HG03175 (cell line): ENCODE results near the gene TMEM88.

Experiments used
- ATAC-seq: cut with Tn5 transposase; IDR thresholded peaks from one replicate; pipeline ENCODE4 v1.9.1; 2021; ENCODE audit warnings: mild to moderate bottlenecking, moderate library complexity; ENCODE audit not compliant: unreplicated experiment

TMEM88 gene

DNA sequence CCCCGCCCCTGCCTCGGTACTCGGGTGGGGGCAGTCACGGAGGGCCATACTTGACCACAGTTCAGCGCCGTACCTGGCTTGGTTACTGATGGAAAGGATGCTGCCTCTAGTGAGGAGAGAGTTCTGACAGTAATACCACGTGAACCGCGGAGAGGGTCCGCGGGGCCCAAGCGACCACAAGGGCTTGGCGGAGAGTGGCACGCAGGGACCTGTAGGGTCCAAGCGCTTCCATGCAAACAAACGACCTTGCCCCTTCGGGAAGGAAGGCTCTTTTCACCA lies 11.7 kb upstream of the TMEM88 start:
- ATAC-seq, result no peak

DNA sequence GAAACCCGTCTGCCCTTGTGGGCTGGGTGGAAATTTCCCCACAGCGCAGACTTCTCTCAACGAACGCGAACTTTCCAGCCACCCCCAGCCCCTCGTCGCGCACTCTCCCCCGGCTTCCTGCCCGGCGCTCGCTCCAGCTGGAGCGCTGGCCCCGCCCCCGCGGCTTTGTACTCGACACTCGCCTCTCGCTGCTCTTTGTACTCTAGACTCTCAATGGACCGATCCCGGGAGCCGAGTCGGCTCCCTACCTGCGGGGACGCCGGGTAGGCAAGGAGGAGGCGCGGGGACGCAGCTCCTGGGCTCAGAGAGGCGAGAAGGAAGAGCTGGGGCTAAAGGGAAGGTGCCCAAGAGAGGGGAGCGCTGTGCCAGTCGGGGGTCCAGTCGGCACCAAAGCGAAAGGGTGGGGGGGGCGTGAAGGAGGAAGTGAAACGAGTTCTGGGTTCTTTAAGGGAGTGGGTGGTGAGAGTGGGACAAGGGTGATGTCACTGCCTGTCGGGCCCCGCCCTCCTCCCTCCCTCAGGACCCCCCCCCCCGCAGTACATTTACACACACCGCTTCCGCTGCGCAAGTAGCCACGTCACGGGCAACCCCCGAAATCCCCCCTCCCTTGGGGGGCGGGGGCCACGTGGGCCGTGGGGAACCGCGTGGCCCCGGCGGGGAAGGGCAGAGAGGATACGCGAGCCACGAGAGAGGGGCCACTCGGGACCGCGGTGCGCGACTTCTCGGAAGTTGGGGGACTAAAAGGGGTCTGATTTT lies 11.2 kb upstream of the TMEM88 start:
- ATAC-seq, result peak; percentile 30

DNA sequence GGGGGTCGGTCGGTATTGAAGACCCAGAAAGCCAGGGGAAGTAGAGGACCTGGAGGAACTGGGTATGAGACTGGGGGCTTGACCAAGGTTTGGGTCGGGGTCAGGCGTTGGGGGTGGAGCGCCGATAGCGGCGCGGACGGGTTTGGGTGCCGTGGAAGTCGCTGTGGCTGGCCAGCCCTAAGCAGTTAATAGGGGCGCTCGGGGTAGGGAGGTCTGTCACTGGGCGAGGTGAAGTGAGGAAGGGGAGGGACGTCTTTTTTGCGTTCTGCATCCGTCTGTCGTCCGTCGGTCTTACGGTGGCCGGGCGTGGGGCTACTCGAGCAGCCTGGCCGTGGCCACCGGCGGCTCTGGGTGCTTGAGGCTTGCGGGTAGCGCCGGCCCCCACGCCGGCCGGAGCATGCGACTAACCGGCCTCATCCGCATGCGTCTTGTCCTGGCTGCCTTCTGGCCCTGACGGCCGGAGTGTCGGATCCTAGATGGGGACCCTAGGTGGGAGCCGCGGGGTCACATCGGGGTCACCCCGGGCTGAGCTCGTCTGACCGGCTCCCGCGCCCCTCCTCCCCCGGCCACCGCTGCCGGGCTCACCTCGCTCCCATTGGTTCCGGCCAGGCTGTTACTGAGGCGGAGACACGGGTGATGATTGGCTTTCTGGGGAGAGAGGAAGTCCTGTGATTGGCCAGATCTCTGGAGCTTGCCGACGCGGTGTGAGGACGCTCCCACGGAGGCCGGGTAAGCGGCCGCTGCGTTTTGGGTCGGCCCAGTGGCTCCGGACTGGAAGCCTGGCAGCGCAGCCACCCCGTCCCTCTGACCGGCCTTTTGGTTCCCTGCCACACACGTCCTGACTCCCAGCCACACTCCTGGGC lies 10.3 kb upstream of the TMEM88 start:
- ATAC-seq, result peak; percentile 57

DNA sequence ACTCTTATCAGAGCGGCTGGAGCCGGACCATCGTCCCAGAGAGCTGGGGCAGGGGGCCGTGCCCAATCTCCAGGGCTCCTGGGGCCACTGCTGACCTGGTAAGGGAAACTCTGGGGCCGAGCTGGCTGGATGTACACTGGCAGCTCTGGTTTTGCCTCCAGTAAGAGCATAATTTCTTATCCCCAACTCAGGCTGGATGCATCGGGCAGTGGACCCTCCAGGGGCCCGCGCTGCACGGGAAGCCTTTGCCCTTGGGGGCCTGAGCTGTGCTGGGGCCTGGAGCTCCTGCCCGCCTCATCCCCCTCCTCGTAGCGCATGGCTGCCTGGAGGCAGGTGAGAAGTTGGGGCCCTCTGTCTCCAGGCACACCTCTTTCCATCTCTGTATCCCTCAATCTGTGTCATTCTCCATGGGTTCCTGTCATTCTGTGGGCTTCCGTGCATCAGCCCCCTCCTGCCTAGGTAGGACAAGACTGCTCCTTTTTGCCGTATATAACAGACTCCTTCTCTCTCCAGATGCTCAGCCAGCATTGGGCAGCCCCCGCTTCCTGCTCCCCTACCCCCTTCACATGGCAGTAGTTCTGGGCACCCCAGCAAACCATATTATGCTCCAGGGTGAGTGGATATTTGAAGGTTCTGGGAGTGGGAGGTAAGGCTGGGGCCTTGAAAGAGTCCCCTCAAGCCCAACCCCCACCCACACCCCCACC lies 9.4 kb upstream of the TMEM88 start:
- ATAC-seq, result no peak

DNA sequence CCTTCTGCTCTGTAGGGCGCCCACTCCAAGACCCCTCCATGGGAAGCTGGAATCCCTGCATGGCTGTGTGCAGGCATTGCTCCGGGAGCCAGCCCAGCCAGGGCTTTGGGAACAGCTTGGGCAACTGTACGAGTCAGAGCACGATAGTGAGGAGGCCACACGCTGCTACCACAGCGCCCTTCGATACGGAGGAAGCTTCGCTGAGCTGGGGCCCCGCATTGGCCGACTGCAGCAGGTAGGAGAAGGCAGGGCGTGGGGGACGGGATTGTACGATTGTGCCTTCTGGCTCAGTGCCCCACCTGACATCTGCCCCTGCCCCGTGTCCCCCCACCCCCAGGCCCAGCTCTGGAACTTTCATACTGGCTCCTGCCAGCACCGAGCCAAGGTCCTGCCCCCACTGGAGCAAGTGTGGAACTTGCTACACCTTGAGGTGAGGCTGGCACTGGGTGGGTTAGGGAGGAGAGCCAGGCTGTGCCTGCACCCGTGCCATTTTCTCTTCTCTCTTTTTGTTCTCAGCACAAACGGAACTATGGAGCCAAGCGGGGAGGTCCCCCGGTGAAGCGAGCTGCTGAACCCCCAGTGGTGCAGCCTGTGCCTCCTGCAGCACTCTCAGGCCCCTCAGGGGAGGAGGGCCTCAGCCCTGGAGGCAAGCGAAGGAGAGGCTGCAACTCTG lies 8.7 kb upstream of the TMEM88 start:
- ATAC-seq, result no peak

DNA sequence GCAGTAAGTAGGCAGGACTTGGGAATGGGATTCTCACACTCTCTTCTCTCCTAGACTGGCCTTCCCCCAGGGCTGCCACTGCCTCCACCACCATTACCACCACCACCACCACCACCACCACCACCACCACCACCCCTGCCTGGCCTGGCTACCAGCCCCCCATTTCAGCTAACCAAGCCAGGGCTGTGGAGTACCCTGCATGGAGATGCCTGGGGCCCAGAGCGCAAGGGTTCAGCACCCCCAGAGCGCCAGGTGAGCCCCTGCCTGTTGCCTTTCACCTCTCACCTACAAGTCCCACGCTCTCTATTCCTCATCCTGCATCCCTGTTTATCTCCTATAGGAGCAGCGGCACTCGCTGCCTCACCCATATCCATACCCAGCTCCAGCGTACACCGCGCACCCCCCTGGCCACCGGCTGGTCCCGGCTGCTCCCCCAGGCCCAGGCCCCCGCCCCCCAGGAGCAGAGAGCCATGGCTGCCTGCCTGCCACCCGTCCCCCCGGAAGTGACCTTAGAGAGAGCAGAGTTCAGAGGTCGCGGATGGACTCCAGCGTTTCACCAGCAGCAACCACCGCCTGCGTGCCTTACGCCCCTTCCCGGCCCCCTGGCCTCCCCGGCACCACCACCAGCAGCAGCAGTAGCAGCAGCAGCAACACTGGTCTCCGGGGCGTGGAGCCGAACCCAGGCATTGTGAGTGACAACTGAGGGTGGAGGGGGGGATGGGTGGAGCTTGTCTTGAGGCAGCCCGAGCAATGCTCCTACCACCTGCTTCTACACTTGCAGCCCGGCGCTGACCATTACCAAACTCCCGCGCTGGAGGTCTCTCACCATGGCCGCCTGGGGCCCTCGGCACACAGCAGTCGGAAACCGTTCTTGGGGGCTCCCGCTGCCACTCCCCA lies 7.9 kb upstream of the TMEM88 start:
- ATAC-seq, result no peak

DNA sequence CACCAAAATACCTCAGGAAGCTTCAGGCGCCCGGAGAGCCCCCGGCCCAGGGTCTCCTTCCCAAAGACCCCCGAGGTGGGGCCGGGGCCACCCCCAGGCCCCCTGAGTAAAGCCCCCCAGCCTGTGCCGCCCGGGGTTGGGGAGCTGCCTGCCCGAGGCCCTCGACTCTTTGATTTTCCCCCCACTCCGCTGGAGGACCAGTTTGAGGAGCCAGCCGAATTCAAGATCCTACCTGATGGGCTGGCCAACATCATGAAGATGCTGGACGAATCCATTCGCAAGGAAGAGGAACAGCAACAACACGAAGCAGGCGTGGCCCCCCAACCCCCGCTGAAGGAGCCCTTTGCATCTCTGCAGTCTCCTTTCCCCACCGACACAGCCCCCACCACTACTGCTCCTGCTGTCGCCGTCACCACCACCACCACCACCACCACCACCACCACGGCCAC lies 6.7 kb upstream of the TMEM88 start:
- no peak for ATAC-seq

DNA sequence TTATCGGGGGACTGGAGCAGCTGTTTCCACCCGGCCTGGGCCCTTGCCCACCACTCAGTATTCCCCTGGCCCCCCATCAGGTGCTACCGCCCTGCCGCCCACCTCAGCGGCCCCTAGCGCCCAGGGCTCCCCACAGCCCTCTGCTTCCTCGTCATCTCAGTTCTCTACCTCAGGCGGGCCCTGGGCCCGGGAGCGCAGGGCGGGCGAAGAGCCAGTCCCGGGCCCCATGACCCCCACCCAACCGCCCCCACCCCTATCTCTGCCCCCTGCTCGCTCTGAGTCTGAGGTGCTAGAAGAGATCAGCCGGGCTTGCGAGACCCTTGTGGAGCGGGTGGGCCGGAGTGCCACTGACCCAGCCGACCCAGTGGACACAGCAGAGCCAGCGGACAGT lies 6.1 kb upstream of the TMEM88 start:
- ATAC-seq, result no peak

DNA sequence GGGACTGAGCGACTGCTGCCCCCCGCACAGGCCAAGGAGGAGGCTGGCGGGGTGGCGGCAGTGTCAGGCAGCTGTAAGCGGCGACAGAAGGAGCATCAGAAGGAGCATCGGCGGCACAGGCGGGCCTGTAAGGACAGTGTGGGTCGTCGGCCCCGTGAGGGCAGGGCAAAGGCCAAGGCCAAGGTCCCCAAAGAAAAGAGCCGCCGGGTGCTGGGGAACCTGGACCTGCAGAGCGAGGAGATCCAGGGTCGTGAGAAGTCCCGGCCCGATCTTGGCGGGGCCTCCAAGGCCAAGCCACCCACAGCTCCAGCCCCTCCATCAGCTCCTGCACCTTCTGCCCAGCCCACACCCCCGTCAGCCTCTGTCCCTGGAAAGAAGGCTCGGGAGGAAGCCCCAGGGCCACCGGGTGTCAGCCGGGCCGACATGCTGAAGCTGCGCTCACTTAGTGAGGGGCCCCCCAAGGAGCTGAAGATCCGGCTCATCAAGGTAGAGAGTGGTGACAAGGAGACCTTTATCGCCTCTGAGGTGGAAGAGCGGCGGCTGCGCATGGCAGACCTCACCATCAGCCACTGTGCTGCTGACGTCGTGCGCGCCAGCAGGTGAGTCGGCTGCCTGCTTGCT lies 5.6 kb upstream of the TMEM88 start:
- ATAC-seq, result no peak

DNA sequence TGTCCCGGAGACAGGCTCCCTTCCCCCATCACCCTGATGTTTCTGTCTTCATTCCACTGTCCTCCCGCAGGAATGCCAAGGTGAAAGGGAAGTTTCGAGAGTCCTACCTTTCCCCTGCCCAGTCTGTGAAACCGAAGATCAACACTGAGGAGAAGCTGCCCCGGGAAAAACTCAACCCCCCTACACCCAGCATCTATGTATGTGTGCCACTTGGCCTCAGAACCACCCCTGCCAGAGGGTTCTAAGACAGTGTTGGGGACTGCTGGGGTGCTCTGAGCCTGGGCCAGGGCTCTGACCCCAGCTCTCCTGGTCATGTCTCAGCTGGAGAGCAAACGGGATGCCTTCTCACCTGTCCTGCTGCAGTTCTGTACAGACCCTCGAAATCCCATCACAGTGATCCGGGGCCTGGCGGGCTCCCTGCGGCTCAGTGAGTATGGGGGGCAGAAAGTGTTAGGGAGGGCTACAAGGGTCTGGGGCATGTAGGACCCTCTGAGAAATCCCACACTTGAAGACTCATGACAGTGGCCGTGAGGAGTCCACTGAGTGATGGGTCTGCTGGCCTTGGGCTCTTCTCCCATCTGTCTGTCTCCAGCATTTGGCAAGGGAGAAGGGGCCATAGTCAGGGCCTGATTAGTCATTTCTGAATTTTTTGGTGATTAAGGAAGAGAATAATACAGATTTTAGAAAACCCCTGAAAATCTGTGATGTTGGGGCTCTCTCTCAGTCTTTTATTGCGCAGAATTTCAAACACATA lies 4.9 kb upstream of the TMEM88 start:
- ATAC-seq, result no peak

DNA sequence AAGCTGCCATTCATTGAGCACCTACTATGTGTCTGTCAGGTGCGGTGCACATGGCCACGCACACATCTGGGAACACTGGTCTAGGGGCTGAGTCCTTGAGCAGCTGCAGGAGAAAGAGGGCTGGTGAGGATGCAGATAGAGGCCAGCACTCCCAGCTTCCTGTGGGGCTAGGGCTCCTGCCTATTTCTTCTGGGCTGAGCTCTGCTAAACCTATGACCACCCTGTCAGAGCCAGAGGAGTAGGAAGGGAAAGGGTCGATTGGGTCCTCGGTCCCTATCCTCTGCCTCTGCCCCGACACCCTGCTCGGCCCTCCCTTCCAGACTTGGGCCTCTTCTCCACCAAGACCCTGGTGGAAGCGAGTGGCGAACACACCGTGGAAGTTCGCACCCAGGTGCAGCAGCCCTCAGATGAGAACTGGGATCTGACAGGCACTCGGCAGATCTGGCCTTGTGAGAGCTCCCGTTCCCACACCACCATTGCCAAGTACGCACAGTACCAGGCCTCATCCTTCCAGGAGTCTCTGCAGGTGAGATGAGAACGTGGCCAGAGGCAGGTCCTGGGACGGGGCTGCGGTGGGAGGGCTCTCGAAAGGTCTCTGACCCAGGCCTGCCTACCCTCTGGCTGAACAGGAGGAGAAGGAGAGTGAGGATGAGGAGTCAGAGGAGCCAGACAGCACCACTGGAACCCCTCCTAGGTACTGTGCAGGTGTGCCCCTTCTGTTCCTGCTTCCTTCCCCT lies 4.0 kb upstream of the TMEM88 start:
- ATAC-seq, result peak; percentile 6

DNA sequence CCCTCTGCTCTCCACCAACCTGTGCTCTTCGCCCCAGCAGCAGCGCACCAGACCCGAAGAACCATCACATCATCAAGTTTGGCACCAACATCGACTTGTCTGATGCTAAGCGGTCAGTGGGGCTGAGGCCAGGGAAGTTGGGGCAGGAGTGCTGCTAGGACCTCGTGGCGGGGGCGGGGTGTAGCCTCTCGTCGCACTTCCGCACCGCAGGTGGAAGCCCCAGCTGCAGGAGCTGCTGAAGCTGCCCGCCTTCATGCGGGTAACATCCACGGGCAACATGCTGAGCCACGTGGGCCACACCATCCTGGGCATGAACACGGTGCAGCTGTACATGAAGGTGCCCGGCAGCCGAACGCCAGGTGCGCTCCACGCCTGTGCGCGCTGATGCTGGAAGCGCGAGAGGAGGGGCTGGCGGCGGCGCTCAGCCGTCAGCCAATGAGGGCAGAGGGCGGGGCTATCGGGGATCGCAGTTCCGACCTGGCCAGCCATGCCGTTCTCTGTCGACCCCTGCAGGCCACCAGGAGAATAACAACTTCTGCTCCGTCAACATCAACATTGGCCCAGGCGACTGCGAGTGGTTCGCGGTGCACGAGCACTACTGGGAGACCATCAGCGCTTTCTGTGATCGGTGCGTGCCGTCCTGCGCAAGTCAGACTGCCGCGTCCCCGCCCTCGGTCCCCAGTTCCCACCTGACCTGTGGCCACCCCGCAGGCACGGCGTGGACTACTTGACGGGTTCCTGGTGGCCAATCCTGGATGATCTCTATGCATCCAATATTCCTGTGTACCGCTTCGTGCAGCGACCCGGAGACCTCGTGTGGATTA lies 3.2 kb upstream of the TMEM88 start:
- ATAC-seq, result peak; percentile 83

DNA sequence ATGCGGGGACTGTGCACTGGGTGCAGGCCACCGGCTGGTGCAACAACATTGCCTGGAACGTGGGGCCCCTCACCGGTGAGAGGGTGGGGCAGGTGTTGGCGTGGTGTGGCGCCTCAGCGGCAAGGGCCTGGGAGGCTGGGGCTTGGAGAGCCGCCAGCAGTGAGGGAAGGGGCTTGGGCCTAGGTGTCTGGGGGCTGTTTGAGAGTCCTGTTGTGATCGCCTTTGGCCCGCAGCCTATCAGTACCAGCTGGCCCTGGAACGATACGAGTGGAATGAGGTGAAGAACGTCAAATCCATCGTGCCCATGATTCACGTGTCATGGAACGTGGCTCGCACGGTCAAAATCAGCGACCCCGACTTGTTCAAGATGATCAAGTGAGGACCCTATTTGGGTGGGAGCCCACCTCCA lies 2.6 kb upstream of the TMEM88 start:
- ATAC-seq, result no peak

DNA sequence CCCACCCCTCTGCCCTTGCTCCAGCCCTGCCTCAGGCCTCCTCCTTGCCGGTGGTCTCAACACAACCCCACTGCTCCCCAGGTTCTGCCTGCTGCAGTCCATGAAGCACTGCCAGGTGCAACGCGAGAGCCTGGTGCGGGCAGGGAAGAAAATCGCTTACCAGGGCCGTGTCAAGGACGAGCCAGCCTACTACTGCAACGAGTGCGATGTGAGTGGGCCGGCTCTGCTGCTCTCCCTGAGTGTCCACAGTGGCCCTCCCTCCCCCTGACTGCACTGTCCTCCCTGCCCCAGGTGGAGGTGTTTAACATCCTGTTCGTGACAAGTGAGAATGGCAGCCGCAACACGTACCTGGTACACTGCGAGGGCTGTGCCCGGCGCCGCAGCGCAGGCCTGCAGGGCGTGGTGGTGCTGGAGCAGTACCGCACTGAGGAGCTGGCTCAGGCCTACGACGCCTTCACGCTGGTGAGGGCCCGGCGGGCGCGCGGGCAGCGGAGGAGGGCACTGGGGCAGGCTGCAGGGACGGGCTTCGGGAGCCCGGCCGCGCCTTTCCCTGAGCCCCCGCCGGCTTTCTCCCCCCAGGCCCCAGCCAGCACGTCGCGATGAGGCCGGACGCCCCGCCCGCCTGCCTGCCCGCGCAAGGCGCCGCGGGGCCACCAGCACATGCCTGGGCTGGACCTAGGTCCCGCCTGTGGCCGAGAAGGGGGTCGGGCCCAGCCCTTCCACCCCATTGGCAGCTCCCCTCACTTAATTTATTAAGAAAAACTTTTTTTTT lies 1.8 kb upstream of the TMEM88 start:
- no peak for ATAC-seq

DNA sequence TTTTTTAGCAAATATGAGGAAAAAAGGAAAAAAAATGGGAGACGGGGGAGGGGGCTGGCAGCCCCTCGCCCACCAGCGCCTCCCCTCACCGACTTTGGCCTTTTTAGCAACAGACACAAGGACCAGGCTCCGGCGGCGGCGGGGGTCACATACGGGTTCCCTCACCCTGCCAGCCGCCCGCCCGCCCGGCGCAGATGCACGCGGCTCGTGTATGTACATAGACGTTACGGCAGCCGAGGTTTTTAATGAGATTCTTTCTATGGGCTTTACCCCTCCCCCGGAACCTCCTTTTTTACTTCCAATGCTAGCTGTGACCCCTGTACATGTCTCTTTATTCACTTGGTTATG lies 1.2 kb upstream of the TMEM88 start:
- ATAC-seq, result no peak

DNA sequence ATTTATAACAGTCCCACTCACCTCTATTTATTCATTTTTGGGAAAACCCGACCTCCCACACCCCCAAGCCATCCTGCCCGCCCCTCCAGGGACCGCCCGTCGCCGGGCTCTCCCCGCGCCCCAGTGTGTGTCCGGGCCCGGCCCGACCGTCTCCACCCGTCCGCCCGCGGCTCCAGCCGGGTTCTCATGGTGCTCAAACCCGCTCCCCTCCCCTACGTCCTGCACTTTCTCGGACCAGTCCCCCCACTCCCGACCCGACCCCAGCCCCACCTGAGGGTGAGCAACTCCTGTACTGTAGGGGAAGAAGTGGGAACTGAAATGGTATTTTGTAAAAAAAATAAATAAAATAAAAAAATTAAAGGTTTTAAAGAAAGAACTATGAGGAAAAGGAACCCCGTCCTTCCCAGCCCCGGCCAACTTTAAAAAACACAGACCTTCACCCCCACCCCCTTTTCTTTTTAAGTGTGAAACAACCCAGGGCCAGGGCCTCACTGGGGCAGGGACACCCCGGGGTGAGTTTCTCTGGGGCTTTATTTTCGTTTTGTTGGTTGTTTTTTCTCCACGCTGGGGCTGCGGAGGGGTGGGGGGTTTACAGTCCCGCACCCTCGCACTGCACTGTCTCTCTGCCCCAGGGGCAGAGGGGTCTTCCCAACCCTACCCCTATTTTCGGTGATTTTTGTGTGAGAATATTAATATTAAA lies 638 bp upstream of the TMEM88 start:
- no peak for ATAC-seq
